HG03097 (cell line): ENCODE results near the gene RPL6.
"Not testable (repeated sequence)": the region's sequence is repeated elsewhere in the genome, so short reads cannot be mapped to it uniquely, and the experiment has no call there.

Experiments used
- ATAC-seq: cut with Tn5 transposase; IDR thresholded peaks from one replicate; pipeline ENCODE4 v1.9.1; 2021; ENCODE audit not compliant: unreplicated experiment, low FRiP score

The RPL6 gene

GRCh38 chr12:112420740-112421139, 11.3 kb upstream of the RPL6 start:
- no peak for ATAC-seq

GRCh38 chr12:112419297-112420133, 10.1 kb upstream of the RPL6 start:
- ATAC-seq: no peak

GRCh38 chr12:112418608-112419296, 9.3 kb upstream of the RPL6 start, which contains the start of gene PTPN11:
Gene PTPN11 (plus strand): TSS chr12:112418947. CDS start chr12:112419112, 165 bp downstream.
- peak; percentile 72 for ATAC-seq

- ATAC-seq: no peak
Observed at GRCh38 chr12:112418273-112418607, 8.8 kb upstream of the RPL6 start.

GRCh38 chr12:112415457-112415856, 6.1 kb upstream of the RPL6 start:
- ATAC-seq: not testable (repeated sequence)

- no peak for ATAC-seq
Observed at GRCh38 chr12:112413855-112414625, 4.6 kb upstream of the RPL6 start.

- ATAC-seq: no peak
Observed at GRCh38 chr12:112409906-112410244, 470 bp upstream of the RPL6 start.

- ATAC-seq: no peak
Observed at GRCh38 chr12:112408621-112409020, 784 bp downstream of the RPL6 start.

- not testable (repeated sequence) for ATAC-seq
Observed at GRCh38 chr12:112407683-112408082, 1.7 kb downstream of the RPL6 start.

- no peak for ATAC-seq
Observed at GRCh38 chr12:112406519-112407488, 2.6 kb downstream of the RPL6 start.

- no peak for ATAC-seq
Observed at GRCh38 chr12:112401903-112402498, 7.4 kb downstream of the RPL6 start.

- no peak for ATAC-seq
Observed at GRCh38 chr12:112401054-112401453, 8.4 kb downstream of the RPL6 start.

- no peak for ATAC-seq
Observed at GRCh38 chr12:112393328-112393727, 16.1 kb downstream of the RPL6 start.

GRCh38 chr12:112389922-112390654, 19.3 kb downstream of the RPL6 start:
- ATAC-seq: not testable (repeated sequence)

- ATAC-seq: no peak
Observed at GRCh38 chr12:112389228-112389627, 20.2 kb downstream of the RPL6 start.

- ATAC-seq: no peak
Observed at GRCh38 chr12:112386726-112387125, 22.7 kb downstream of the RPL6 start.

- no peak for ATAC-seq
Observed at GRCh38 chr12:112382866-112383265, 26.5 kb downstream of the RPL6 start.

- peak; percentile 83 for ATAC-seq
Observed at GRCh38 chr12:112381883-112382796, 27.3 kb downstream of the RPL6 start, which contains the start of gene HECTD4. Gene HECTD4 (minus strand): TSS chr12:112382431. CDS start chr12:112382128, 303 bp downstream.
